ENCODE data around the gene RNASET2. TPM values are rescaled to one million over a fixed set of nuclear protein-coding genes. Genes with fewer than 3 reads are reported as not detected.

The RNASET2 gene, protein sequence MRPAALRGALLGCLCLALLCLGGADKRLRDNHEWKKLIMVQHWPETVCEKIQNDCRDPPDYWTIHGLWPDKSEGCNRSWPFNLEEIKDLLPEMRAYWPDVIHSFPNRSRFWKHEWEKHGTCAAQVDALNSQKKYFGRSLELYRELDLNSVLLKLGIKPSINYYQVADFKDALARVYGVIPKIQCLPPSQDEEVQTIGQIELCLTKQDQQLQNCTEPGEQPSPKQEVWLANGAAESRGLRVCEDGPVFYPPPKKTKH
- 21.9 and 23.9 TPM in 2 replicates for total RNA-seq

DNA sequence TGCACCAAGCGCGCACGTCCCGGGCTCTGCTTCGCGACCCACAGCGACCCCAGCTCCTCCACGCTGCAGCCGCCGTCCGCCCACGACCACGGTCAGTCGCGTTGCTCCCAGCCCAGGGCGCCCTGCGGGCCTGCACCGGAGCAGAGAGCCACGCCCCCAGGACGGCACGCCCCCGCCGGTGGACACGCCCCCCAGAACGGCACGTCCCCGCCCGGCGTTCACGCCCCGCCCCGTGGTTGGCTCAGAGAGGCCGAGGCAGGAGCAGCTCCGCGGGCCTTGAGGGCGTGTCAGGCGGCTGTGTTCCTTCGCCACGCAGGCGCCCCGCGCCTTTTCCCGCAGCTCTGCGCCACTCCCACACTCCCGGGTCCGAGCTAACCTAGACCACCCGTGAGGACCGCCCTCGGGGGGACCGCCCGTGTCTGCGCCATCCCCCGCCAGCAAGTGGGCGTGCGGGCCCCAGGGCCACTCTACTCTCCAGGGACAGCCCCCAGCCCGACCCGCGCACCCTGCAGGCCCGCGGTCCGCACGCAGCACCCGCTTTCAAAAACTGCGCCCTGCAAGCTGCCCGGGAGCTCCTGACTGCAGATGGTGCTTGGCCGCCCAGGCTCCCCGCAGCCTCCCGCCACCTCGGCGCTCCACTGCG lies at the start of gene RNASET2:
Gene RNASET2 (minus strand): TSS at position 107 of the 643 bp plus-strand sequence. CDS start 368 bp downstream, outside the sequence.

DNA sequence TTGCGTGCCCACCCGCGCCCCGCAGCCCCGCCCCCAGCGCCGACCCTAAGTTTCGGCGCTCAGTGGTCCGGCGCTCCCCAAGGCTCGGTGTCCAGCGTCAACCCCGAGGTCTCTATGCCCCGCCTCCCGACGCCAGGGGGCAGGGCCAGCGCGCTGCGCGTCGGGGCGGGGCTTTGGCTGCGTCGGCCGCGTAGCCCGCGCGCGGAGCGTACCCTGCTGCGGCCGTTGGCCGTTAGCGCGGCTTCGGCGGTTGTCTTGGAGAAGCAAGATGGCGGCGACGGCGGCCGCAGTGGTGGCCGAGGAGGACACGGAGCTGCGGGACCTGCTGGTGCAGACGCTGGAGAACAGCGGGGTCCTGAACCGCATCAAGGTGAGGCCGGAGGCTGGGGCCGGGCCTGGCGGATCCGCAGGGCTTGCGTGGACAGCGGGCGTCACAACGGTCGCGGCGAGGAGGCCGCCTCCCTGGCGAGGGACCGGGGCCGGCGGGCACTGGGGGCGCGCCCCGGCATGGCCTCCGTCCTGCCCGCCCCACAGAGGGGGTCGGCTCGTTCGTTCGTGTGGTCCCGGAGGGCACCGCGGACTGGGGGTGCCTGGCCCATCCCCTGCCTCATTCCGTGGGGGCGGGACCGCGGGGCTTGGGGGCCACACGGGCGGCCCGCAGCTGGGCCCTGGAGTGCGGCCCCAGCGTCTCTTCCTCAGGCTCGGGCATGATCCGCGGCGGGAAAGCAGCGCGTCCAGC lies 43.0 kb upstream of the RNASET2 start, which contains the start of gene CEP43:
Gene CEP43 (plus strand): TSS at position 253 of the 739 bp plus-strand sequence. CDS start 16 bp downstream, at position 269.

Other genes with a start within 250 kb of the RNASET2 start
- 12.6 and 15.6 TPM in 2 replicates for gene CEP43, start 42.8 kb upstream of the RNASET2 start, total RNA-seq
- gene CCR6, start 166.5 kb upstream of the RNASET2 start, total RNA-seq = not detected in 2 replicates
- not detected in 2 replicates for gene GPR31, start 201.4 kb upstream of the RNASET2 start, total RNA-seq

Data from bronchial smooth muscle cell (primary cell).